Islet of Langerhans (tissue), 1 donor: Measurements from ENCODE around the gene H3-3A.

Experiments used
- FAIRE-seq: peaks from one replicate; lab custom pipeline; 2011; peaks lifted over from hg19 to GRCh38; lab: Jason Lieb, UNC

H3-3A gene

GRCh38 chr1:226111883-226112261, 49.4 kb downstream of the H3-3A start:
- no peak for FAIRE-seq

DNA sequence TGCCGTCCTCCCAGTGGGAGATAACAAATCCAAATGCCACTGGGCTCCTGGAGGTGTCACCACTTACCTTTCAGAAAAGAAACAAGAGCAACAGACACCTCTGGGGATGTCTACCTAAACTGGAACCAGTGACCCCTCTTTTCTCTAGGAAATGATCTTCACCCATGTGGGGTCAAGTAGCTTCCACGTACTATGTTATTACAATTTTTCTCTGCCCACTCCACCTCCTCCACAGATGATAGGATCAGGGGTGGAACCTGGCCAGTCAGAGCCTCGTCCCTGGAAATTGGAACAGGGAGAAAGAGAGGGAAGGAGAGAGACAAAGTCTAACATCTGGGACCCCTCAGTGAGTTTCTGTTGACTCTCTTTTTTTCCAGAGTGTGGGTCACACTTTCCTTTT, 50.1 kb downstream of the H3-3A start:
- no peak for FAIRE-seq

DNA sequence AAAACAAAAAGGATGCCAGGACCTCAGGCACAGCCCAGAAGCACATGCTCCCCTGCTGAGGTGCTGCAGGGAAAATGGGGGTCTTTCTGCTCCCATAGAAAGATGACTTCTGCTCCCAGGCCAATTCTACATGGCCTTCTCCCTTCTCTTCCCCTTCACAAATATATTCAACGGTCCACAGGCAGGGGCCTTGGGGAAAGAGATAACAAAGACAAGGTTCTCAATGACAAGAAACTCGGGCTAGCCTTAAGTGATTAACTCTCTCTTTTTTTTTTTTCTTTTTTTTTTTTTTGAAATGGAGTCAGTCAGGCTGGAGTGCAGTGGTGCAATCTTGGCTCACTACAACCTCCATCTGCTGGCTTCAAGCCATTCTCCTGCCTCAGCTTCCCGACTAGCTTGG, 54.2 kb downstream of the H3-3A start:
- FAIRE-seq, result no peak

DNA sequence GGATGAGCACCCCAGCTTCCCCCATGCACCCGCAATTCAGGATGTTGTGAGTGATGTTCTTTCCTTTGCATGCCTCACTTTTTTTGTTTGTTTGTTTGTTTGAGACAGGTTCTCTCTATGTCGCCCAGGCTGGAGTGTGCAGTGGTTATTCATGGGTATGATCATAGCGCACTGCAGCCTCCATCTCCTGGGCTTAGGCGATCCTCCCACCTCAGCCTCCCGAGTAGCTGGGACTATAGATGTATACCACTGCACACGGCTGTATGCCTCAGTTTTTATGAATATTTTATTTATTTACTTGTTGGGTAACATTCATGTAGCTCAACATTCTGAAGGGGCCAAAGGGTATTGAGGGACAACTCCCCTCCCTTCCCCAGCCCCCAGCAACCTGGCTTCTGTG, 54.8 kb downstream of the H3-3A start:
- FAIRE-seq, result no peak

DNA sequence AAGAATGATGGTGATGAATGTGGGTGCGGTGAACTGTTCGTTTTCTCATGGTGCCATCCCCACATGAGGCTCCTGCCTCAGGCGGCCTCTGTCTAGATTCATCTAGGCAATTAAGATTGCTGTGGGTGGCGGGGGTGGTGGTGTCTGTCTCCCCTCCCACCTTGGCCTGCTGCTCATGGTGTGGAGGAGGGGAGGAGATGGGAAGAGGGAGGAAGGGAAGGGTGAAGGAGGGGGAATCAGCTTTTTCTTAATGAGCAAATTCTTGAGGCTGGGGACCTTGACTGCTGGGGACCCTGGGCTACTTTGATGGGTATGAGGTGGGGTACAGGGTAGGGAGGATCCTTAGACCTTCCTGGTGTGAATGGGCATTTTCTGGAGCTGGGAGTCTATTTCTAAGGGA, 55.8 kb downstream of the H3-3A start:
- no peak for FAIRE-seq

- FAIRE-seq, result no peak
Observed at GRCh38 chr1:226119169-226119568, 56.7 kb downstream of the H3-3A start.

DNA sequence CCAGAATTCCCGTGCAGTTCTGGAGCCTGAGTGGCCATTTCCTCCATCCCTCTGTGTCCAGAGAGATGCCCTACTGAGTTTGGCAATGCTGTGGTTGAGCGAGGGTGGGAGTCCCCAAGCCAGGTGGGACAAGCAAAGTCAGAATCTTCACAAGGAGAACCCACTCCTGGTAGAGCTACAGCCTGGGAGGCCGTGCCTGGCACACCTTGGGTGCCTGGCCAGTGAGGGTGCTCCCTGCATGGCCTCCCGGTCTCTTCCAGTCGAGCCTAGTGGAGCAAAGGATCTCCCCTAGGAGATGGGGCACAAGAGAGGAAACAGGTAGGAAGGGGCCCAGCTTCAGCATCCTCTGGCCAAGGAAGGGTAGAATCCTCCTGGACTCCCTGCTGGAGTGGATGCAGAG, 57.9 kb downstream of the H3-3A start:
- no peak for FAIRE-seq

- no peak for FAIRE-seq
Observed at GRCh38 chr1:226121049-226121586, 58.6 kb downstream of the H3-3A start.
